Measurements from ENCODE around the gene H6PD. TPM values are rescaled to one million over a fixed set of nuclear protein-coding genes. Genes with fewer than 3 reads are reported as not detected.

H6PD gene
- total RNA-seq, 2 experiments from 2014 or later: 13.2 to 13.5 TPM

DNA sequence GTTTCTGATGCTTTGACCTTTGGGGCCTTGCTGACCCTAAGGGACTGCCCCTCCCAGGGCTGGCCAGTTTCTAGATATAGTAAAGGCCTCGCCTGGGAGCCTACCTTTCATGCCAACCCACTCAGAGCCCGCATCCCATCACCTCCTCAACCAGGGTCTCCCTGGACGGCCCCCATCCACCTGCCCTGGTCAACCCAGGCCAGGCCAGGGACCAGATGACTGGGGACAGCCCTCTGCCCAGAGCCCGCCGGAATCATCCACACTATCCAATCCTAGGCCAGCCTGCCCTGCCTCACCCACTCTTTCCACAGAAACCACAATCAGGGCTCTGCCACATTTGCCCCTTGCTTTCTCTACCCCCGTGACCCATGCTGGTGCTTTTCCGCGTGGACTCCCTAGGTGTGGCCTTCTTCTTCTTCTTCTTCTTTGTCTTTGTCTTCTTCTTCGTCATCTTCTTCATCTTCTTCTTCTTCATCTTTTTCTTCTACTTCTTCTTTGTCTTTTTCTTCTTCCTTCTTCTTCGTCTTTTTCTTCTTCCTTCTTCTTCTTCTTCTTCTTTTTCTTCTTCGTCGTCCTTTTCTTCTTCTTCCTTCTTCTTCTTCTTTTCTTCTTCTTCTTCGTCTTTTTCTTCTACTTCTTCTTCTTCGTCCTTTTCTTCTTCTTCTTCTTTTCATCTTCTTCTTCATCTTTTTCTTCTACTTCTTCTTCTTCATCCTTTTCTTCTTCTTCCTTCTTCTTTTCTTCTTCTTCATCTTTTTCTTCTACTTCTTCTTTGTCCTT, 11.5 kb upstream of the H6PD start:
- ATAC-seq: no peak
- Mint-ChIP-seq H3K4me3 (no peak overlapping the region), H3K27me3 (peaks cover 34% of the 10 kb centered on the region), H3K36me3 (no peaks in the 10 kb centered on the region), H3K4me1 (no peaks in the 10 kb centered on the region), H3K27ac (no peak overlapping the region), H3K9me3 (ENCODE audit: low read depth) (peaks cover 2% of the 10 kb centered on the region)
- no peak for DNase-seq
- CTCF ChIA-PET: interaction anchor here (0.9 kb wide), 1 partner anchor 12 kb away, joined by 3 read pairs; the partner anchor contains the start of gene H6PD

DNA sequence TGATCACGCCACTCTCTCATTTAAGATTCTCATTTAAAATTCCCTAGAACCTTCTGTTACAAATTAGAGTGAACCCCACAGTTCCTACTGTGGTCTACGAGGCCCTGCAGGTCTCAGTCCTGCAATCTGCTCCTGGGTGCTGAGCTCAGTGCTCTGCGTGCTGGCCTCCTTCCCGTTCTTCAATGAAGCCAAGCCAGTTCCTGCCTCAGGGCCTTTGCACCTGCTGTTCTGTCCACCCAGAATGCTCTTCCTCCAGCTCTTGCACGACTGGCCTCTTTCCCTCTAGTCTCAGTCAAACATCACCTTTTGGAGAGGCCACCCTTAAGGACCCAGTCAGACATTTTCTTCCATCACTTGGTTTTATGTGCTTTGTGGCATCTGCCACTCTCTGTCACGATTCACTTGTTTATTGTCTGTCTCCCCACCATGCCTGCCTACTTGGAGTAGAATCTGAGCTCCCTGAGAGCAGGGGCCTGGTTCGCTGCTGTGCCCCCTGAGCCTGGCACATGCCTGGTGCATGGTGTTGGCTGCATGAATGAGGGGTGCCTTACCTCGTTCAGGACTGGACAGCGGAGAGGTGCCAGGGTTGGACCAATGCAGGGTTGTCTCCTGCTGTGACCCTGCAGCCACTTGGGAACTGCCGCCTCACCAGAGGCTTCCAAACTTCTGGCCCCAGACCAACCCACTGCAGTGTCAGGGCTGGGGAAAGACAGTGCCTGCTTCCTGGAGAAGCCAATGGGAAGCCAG, 9.7 kb upstream of the H6PD start:
- no peak overlapping the region for H3K4me3 Mint-ChIP-seq
- no peak overlapping the region for H3K27ac Mint-ChIP-seq
- DNase-seq (no peak), ATAC-seq (no peak)
- peaks cover 6% of the 10 kb centered on the region for H3K4me1 Mint-ChIP-seq
- H3K36me3 Mint-ChIP-seq: no peaks in the 10 kb centered on the region
- no peaks in the 10 kb centered on the region for H3K9me3 Mint-ChIP-seq (ENCODE audit: low read depth)
- CTCF ChIA-PET: interaction anchor here (0.7 to 2.2 kb wide), 2 partner anchors 9 to 114 kb away, joined by 3 to 8 read pairs; partner anchors contain the start of gene H6PD
- peaks cover 34% of the 10 kb centered on the region for H3K27me3 Mint-ChIP-seq

- no peak overlapping the region for H3K27ac Mint-ChIP-seq
- H3K27me3 Mint-ChIP-seq: peaks cover 30% of the 10 kb centered on the region
- ATAC-seq (no peak), DNase-seq (no peak)
- no peak overlapping the region for H3K4me3 Mint-ChIP-seq
- H3K36me3 Mint-ChIP-seq: no peaks in the 10 kb centered on the region
- no peaks in the 10 kb centered on the region for H3K9me3 Mint-ChIP-seq (ENCODE audit: low read depth)
- H3K4me1 Mint-ChIP-seq: peaks cover 7% of the 10 kb centered on the region
- CTCF ChIA-PET: interaction anchor here (0.7 to 2.2 kb wide), 2 partner anchors 9 to 115 kb away, joined by 3 to 8 read pairs; partner anchors contain the start of gene H6PD
Observed at GRCh38 chr1:9225411-9225785, 9.2 kb upstream of the H6PD start.

DNA sequence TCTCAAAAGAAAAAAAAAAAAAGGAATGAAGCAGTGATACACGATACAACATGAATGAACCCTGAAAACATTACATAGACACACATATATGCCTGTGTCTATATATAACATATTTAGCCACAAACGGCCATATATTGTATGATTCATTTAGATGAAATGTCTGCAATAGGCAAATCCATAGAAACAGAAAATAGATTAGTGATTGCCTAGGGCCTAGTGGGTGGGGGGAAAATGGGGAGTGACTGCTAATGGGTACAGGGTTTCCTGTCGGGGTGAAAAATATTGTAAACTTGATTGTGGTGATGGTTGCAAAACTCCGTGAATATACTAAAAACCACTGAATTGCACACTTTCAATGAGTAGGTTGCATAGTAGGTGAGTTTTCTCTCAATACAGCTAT, 6.0 kb upstream of the H6PD start:
- ATAC-seq (no peak), DNase-seq (no peak)
- CTCF ChIA-PET: interaction anchor here (1.4 kb wide), 1 partner anchor 11 kb away, joined by 3 read pairs; no protein-coding TSS in a partner anchor
- Mint-ChIP-seq H3K4me3 (no peak overlapping the region), H3K9me3 (ENCODE audit: low read depth) (no peaks in the 10 kb centered on the region), H3K36me3 (no peaks in the 10 kb centered on the region), H3K27ac (no peak overlapping the region), H3K27me3 (peaks cover 23% of the 10 kb centered on the region), H3K4me1 (peaks cover 9% of the 10 kb centered on the region)

DNA sequence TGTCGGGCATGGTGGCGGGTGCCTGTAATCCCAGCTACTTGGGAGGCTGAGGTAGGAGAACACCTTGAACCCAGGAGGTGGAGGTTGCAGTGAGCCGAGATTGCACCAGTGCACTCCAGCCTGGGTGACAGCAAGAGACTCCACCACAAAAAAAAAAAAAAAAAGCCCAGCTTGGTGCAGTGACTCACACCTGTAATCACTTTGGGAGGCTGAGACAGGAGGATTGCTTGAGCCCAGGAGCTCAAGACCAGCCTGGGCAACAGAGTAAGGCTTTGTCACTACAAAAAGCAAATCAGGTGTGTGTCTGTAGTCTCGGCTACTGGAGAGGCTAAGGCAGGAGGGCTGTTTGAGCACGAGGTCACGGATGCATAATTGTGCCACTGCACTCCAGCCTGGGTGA, 5.0 kb upstream of the H6PD start:
- Mint-ChIP-seq H3K36me3 (no peaks in the 10 kb centered on the region), H3K9me3 (ENCODE audit: low read depth) (no peaks in the 10 kb centered on the region), H3K4me3 (no peak overlapping the region), H3K27me3 (peaks cover 21% of the 10 kb centered on the region), H3K27ac (no peak overlapping the region), H3K4me1 (peaks cover 15% of the 10 kb centered on the region)
- CTCF ChIA-PET: interaction anchor here (1.0 kb wide), 1 partner anchor 49 kb away, joined by 7 read pairs; no protein-coding TSS in a partner anchor
- ATAC-seq (no peak), DNase-seq (no peak)

- no peaks in the 10 kb centered on the region for H3K36me3 Mint-ChIP-seq
- CTCF ChIA-PET: interaction anchor here (1.7 kb wide), 1 partner anchor 89 kb away, joined by 5 read pairs; no protein-coding TSS in a partner anchor
- no peaks in the 10 kb centered on the region for H3K9me3 Mint-ChIP-seq (ENCODE audit: low read depth)
- H3K27ac Mint-ChIP-seq: no peak overlapping the region
- peaks cover 19% of the 10 kb centered on the region for H3K4me1 Mint-ChIP-seq
- no peak overlapping the region for H3K4me3 Mint-ChIP-seq
- peaks cover 15% of the 10 kb centered on the region for H3K27me3 Mint-ChIP-seq
- DNase-seq: no peak
- no peak for ATAC-seq
Observed at GRCh38 chr1:9230869-9231533, 3.6 kb upstream of the H6PD start.

DNA sequence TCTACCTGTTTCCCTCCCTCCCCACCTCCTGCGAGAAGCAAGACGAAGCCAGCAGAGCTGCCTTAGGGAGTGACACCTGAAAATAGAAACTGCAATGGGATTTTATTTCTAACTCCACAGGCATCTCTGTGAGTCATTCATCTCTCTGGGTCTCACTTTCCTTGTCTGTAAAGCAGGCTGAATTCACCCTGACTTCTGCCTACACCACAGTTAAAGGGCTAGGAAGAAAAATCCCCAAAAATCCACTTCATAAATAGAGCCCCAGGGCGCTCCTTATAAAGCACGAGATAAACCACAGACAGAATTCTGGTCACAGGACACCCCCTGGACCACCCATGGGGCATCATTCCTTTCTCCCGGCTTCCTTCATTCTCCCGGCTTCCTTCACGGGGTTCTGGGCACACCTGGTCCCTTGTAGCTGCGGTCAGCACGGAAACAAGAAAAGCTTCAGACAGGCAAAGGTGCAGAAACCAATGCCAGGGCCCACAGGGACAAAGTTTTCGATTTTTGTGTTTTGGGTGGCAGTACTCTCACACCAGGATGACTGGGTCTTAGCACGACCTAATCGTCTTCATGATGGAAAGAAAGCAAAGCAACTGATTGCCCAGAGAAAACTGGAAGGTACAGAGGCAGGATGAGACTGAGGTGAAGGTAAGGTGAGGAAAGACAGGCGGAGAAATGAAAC, 2.8 kb upstream of the H6PD start:
- CTCF ChIA-PET: interaction anchor here (1.7 kb wide), 1 partner anchor 90 kb away, joined by 5 read pairs; no protein-coding TSS in a partner anchor
- Mint-ChIP-seq H3K9me3 (ENCODE audit: low read depth) (no peaks in the 10 kb centered on the region), H3K4me3 (no peak overlapping the region), H3K4me1 (peaks cover 21% of the 10 kb centered on the region), H3K36me3 (no peaks in the 10 kb centered on the region), H3K27me3 (peaks cover 8% of the 10 kb centered on the region), H3K27ac (no peak overlapping the region)
- ATAC-seq (no peak), DNase-seq (no peak)

- ATAC-seq (no peak), DNase-seq (no peak)
- Mint-ChIP-seq H3K27ac (no peak overlapping the region), H3K27me3 (peaks cover 8% of the 10 kb centered on the region), H3K9me3 (ENCODE audit: low read depth) (no peaks in the 10 kb centered on the region), H3K4me3 (no peak overlapping the region), H3K36me3 (peaks cover 2% of the 10 kb centered on the region), H3K4me1 (peaks cover 32% of the 10 kb centered on the region)
- CTCF ChIA-PET: interaction anchor here (0.6 to 4.1 kb wide), 17 partner anchors 8 to 370 kb away, joined by 3 to 25 read pairs (median 5); no protein-coding TSS in a partner anchor
Observed at GRCh38 chr1:9233241-9233941, 1.2 kb upstream of the H6PD start.

DNA sequence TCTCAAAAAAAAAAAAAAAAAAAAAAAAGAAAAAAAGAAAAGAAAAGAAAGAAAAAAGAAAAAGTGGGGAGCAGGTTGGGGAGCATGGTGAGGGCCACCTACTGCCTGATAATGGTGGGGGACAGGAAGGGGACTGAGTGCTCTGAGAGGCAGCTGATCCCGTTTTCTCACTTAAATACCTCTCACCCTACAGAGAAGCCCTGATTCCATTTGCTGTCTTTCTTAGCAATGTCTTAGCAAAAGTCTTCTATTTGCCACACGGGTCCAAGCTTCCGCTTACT, 692 bp upstream of the H6PD start:
- CTCF ChIA-PET: interaction anchor here (0.6 to 4.1 kb wide), 21 partner anchors 9 to 371 kb away, joined by 3 to 25 read pairs (median 5); partner anchors contain the start of gene GPR157
- peak overlapping the region; percentile 86 for H3K4me3 Mint-ChIP-seq
- no peaks in the 10 kb centered on the region for H3K9me3 Mint-ChIP-seq (ENCODE audit: low read depth)
- peaks cover 3% of the 10 kb centered on the region for H3K36me3 Mint-ChIP-seq
- DNase-seq (no peak), ATAC-seq (no peak)
- H3K4me1 Mint-ChIP-seq: peaks cover 34% of the 10 kb centered on the region
- peaks cover 3% of the 10 kb centered on the region for H3K27me3 Mint-ChIP-seq
- peak overlapping the region; percentile 93 for H3K27ac Mint-ChIP-seq

- CTCF ChIA-PET: interaction anchor here (0.8 to 4.1 kb wide), 16 partner anchors 9 to 336 kb away, joined by 3 to 25 read pairs (median 5); partner anchors contain the start of gene GPR157
- Mint-ChIP-seq H3K4me1 (peaks cover 41% of the 10 kb centered on the region), H3K36me3 (peaks cover 3% of the 10 kb centered on the region)
Observed at GRCh38 chr1:9235096-9235459, 504 bp downstream of the H6PD start.

DNA sequence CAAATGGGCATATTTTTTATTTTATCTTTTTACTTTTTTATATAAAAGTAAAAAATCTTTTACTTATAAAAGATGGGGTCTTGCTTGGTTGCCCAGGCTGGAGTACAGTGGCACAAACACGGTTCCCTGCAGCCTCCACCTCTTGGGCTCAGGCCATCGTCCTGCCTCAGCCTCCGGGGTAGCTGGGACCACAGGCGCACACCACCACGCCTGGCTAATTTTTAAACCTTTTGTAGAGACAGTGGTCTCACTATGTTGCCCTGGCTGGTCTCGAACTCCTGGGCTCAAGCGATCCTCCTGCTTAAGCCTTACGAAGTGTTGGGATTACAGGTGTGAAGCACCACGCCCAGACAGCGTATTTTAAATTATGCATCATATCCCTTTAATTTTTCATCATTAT, 986 bp downstream of the H6PD start:
- H3K4me3 Mint-ChIP-seq: peak overlapping the region; percentile 85
- H3K27me3 Mint-ChIP-seq: peaks cover 3% of the 10 kb centered on the region
- peaks cover 4% of the 10 kb centered on the region for H3K36me3 Mint-ChIP-seq
- no peaks in the 10 kb centered on the region for H3K9me3 Mint-ChIP-seq (ENCODE audit: low read depth)
- ATAC-seq: no peak
- DNase-seq: no peak
- peaks cover 46% of the 10 kb centered on the region for H3K4me1 Mint-ChIP-seq
- CTCF ChIA-PET: interaction anchor here (0.8 to 4.1 kb wide), 3 partner anchors 9 to 316 kb away, joined by 3 to 25 read pairs (median 3); no protein-coding TSS in a partner anchor
- peak overlapping the region; percentile 85 for H3K27ac Mint-ChIP-seq

More at GRCh38 chr1:9235096-9235459, 504 bp downstream of the H6PD start:
- H3K27me3 Mint-ChIP-seq: peaks cover 3% of the 10 kb centered on the region
- DNase-seq (peak; percentile 45), ATAC-seq (no peak)
- no peaks in the 10 kb centered on the region for H3K9me3 Mint-ChIP-seq (ENCODE audit: low read depth)
- H3K27ac Mint-ChIP-seq: peak overlapping the region; percentile 85
- peak overlapping the region; percentile 85 for H3K4me3 Mint-ChIP-seq

DNA sequence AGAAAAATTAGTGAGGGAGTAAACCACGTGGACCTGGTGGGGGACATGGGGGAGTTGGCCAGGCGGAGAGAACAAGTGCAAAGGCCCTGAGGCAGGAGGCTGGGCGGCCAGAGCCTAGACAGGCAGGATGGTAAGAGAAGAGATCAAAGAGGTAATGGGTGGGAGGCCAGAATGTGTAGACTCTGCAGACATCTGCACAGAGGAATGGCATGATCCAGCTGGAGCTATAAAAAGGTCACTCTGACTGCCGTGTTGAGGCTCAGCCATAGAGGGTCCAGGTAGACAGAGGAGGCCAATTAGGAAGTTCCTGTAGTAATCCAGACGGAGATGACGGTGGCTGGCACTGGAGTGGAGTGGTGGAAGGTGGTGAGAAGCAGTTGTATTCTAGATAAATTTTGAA, 3.6 kb downstream of the H6PD start:
- peaks cover 49% of the 10 kb centered on the region for H3K4me1 Mint-ChIP-seq
- H3K27me3 Mint-ChIP-seq: no peaks in the 10 kb centered on the region
- CTCF ChIA-PET: no interaction called here
- peaks cover 4% of the 10 kb centered on the region for H3K36me3 Mint-ChIP-seq
- no peak for DNase-seq
- H3K4me3 Mint-ChIP-seq: no peak overlapping the region
- H3K27ac Mint-ChIP-seq: no peak overlapping the region
- H3K9me3 Mint-ChIP-seq (ENCODE audit: low read depth): no peaks in the 10 kb centered on the region
- no peak for ATAC-seq

All from activated CD8-positive, alpha-beta memory T cell treated with anti-CD3 and anti-CD28 coated beads, Interleukin-2, amount 10 ng/mL, durations not matched to agents 7 days and 5 days (primary cell).